Endothelial cell of umbilical vein (primary cell): ENCODE results near the gene HECW1. TPM values are rescaled to one million over a fixed set of nuclear protein-coding genes. Genes with fewer than 3 reads are reported as not detected.

Source experiments
- BruUV-seq: library from RNA; stranded (reverse); fragments of 400-500 nt; replicated peaks from 2 replicates; lab custom pipeline; 2021; lab: Mats Ljungman, UMichigan
- CTCF ChIA-PET: fragments of 300-600, 350-600 bp; sonication (Branson Sonifier 250); formaldehyde crosslinking; loops from one replicate; lab custom pipeline; 2021; ENCODE audit warnings: antibody characterized with exemption, inconsistent platforms; lab: Charles Lee
- POLR2A ChIA-PET: fragments of 300-600, 350-600 bp; sonication (Branson Sonifier 250); formaldehyde crosslinking; loops from one replicate; lab custom pipeline; 2021; ENCODE audit warnings: antibody characterized with exemption, inconsistent platforms; lab: Charles Lee
- DNase-seq: peaks from one replicate; pipeline ENCODE4 v3.0.0-alpha.2; 2011; ENCODE audit warnings: low read depth, low spot score
- FAIRE-seq: peaks from 2 replicates; lab custom pipeline; 2011; peaks lifted over from hg19 to GRCh38; lab: Jason Lieb, UNC
- H2AFZ ChIP-seq: 2 replicates; pipeline ENCODE4 v1.6.0; 2012; ENCODE audit warnings: low read depth, low read length, control low read depth, inconsistent platforms
- H3K27ac ChIP-seq: 2 replicates; pipeline ENCODE4 v1.5.1; 2011; ENCODE audit warnings: low read depth, mild to moderate bottlenecking, control low read depth, low read length, moderate library complexity; ENCODE audit not compliant: insufficient read depth
- H3K27me3 ChIP-seq, 2 experiments: 2 replicates each; pipeline versions ENCODE4 v1.6.0 to v1.6.1; 2011; ENCODE audit warnings: low read length in 2 of 2, mixed read lengths in 1 of 2; ENCODE audit not compliant: control insufficient read depth in 2 of 2, insufficient read depth in 2 of 2
- H3K36me3 ChIP-seq, 2 experiments: 2 replicates in 1 of 2; 3 replicates in 1 of 2; pipeline ENCODE4 v1.5.1; 2011; ENCODE audit warnings: low read length in 2 of 2, mild to moderate bottlenecking in 1 of 2, moderate library complexity in 1 of 2; ENCODE audit not compliant: control insufficient read depth in 2 of 2, insufficient read depth in 2 of 2; ENCODE audit errors: extremely low read depth in 1 of 2
- H3K4me1 ChIP-seq: 3 replicates; pipeline ENCODE4 v1.5.1; 2011; ENCODE audit warnings: mild to moderate bottlenecking, low read length; ENCODE audit not compliant: control insufficient read depth, insufficient read depth; ENCODE audit errors: extremely low read depth
- H3K4me2 ChIP-seq: 2 replicates; pipeline ENCODE4 v1.6.1; 2011; ENCODE audit warnings: low read length, control low read depth, mixed read lengths; ENCODE audit not compliant: insufficient read depth
- H3K4me3 ChIP-seq, 3 experiments: fragments of 200-600 bp in 1 of 3; sonication (generic), shearing (Covaris generic) in 1 of 3; replicated peaks in 1 of 3; 2 replicates each; pipeline ENCODE4 v1.5.1; 2011 to 2016; ENCODE audit warnings: control low read depth in 3 of 3, low read length in 3 of 3, mild to moderate bottlenecking in 2 of 3, inconsistent platforms in 1 of 3, low read depth in 1 of 3, moderate library complexity in 1 of 3; ENCODE audit not compliant: insufficient read depth in 1 of 3
- H3K79me2 ChIP-seq: 2 replicates; pipeline ENCODE4 v1.6.0; 2012; ENCODE audit warnings: low read length, inconsistent platforms; ENCODE audit not compliant: control insufficient read depth, insufficient read depth
- H3K9ac ChIP-seq: replicated peaks from 2 replicates; pipeline ENCODE3; 2011; ENCODE audit warnings: low read length, control low read depth; ENCODE audit not compliant: insufficient read depth; ENCODE audit errors: extremely low read depth
- H3K9me1 ChIP-seq: replicated peaks from 3 replicates; pipeline ENCODE4 v1.6.0; 2011; ENCODE audit warnings: mild to moderate bottlenecking, low read length; ENCODE audit not compliant: control insufficient read depth, insufficient read depth; ENCODE audit errors: extremely low read depth
- H3K9me3 ChIP-seq: replicated peaks from 2 replicates; pipeline ENCODE4 v1.5.1; 2012; ENCODE audit warnings: low read length, inconsistent platforms; ENCODE audit not compliant: control insufficient read depth, insufficient read depth
- H4K20me1 ChIP-seq: replicated peaks from 2 replicates; pipeline ENCODE3; 2011; ENCODE audit warnings: mild to moderate bottlenecking, low read length; ENCODE audit not compliant: control insufficient read depth, insufficient read depth; ENCODE audit errors: extremely low read depth
- CTCF ChIP-seq, 2 donors: IDR thresholded peaks; 1 replicate in 1 of 2; 2 replicates in 1 of 2; pipeline ENCODE4 v1.5.1; 2011; ENCODE audit warnings: low read length in 2 of 2, mild to moderate bottlenecking in 2 of 2, moderate library complexity in 2 of 2, control low read depth in 1 of 2, inconsistent platforms in 1 of 2, low read depth in 1 of 2; ENCODE audit not compliant: insufficient read depth in 1 of 2; ENCODE audit errors: extremely low read depth in 1 of 2
- EZH2 ChIP-seq: IDR thresholded peaks from 2 replicates; pipeline ENCODE4 v1.6.1; 2012; ENCODE audit warnings: borderline replicate concordance, low read depth, mild to moderate bottlenecking, moderate library complexity, low read length, inconsistent platforms; ENCODE audit not compliant: severe bottlenecking
- FOS ChIP-seq: IDR thresholded peaks from 2 replicates; pipeline ENCODE4 v1.6.1; 2011; ENCODE audit warnings: mild to moderate bottlenecking, low read length, moderate library complexity, borderline replicate concordance; ENCODE audit not compliant: insufficient read depth
- GATA2 ChIP-seq: IDR thresholded peaks from 2 replicates; pipeline ENCODE4 v1.7.0; 2011; ENCODE audit warnings: low read depth, mild to moderate bottlenecking, moderate library complexity, mixed read lengths, low read length; ENCODE audit not compliant: insufficient read length, insufficient read depth
- JUN ChIP-seq: IDR thresholded peaks from 2 replicates; pipeline ENCODE4 v1.6.1; 2011; ENCODE audit warnings: borderline replicate concordance, low read depth; ENCODE audit not compliant: insufficient read length, insufficient read depth
- MAX ChIP-seq: IDR thresholded peaks from 2 replicates; pipeline ENCODE4 v1.6.1; 2011; ENCODE audit not compliant: insufficient read depth, insufficient read length
- MYC ChIP-seq: IDR thresholded peaks from one replicate; pipeline ENCODE4 v1.6.1; 2011; ENCODE audit warnings: mild to moderate bottlenecking, low read depth, low read length
- POLR2A ChIP-seq: IDR thresholded peaks from 2 replicates; pipeline ENCODE4 v1.6.1; 2012; ENCODE audit warnings: low read depth, mild to moderate bottlenecking, control low read depth, low read length
- POLR2AphosphoS5 ChIP-seq: IDR thresholded peaks from 2 replicates; pipeline ENCODE4 v1.6.1; 2012; ENCODE audit warnings: low read depth, mild to moderate bottlenecking, control low read depth, low read length, moderate library complexity; ENCODE audit not compliant: insufficient read depth
- dilution Hi-C: fragments of 300-500 bp; cut with MboI; formaldehyde crosslinking; loops from one replicate; pipeline ENCODE4 v1.15.0; 2019; ENCODE audit warnings: low sequenced_read_pairs; ENCODE audit not compliant: extremely low pct_ligation_motif_present
- intact Hi-C: fragments of 100-400 bp; cut with micrococcal nuclease; formaldehyde crosslinking; loops from one replicate; pipeline ENCODE4 v1.10.0; 2022
- polyA plus RNA-seq, 4 experiments: library from polyadenylated mRNA; depleted of rRNA in 3 of 4; stranded (reverse) in 3 of 4; unstranded in 1 of 4; fragments of >200 nt; gene quantifications; 2 replicates each; pipeline versions ENCODE4 v1.2.1 to v1.2.3, GENCODE V29; 2011 to 2012; ENCODE audit warnings: missing spikeins in 1 of 4
- total RNA-seq: library from RNA; stranded (reverse); gene quantifications from 2 replicates; pipeline ENCODE4 v1.2.3, GENCODE V29; 2021

Gene HECW1
- total and polyA plus RNA-seq, 2 donors (not counting 3 experiments of a cell fraction or from before 2014, with no cell fraction given), result not detected

- H3K36me3 ChIP-seq, result no peaks in the 10 kb centered on the region
- H3K9me3 ChIP-seq, result no peaks in the 10 kb centered on the region
- no peaks in the 10 kb centered on the region for H3K9me1 ChIP-seq
- CTCF ChIA-PET, result interaction anchor here (1.5 kb wide), 1 partner anchor 9 kb away, joined by 3 read pairs; no protein-coding TSS in a partner anchor
- intact Hi-C loops (no loop called here), dilution Hi-C loops (no loop called here)
- no peak overlapping the region for H3K9ac ChIP-seq
- no peaks in the 10 kb centered on the region for H4K20me1 ChIP-seq
- H3K27me3 ChIP-seq, result peaks cover 0 to 4% of the 10 kb centered on the region in 2 experiments
- BruUV-seq, result no TSS peak
- FAIRE-seq (no peak), DNase-seq (no peak)
- H3K27ac ChIP-seq, result no peak overlapping the region
- no peaks in the 10 kb centered on the region for H3K4me1 ChIP-seq
- no peaks in the 10 kb centered on the region for H3K79me2 ChIP-seq
- TF ChIP-seq JUN (no peak), POLR2AphosphoS5 (no peak), GATA2 (no peak), FOS (no peak), EZH2 (no peak), MYC (no peak)
- POLR2A ChIA-PET, result no interaction called here
- no peak overlapping the region for H3K4me3 ChIP-seq
- H3K4me2 ChIP-seq, result no peak overlapping the region
- no peak overlapping the region for H2AFZ ChIP-seq
Measured at GRCh38 chr7:43501870-43502269, 389.4 kb downstream of the HECW1 start.

GRCh38 chr7:43502941-43503340 is 390.5 kb downstream of the HECW1 start:
- H4K20me1 ChIP-seq, result no peaks in the 10 kb centered on the region

More at GRCh38 chr7:43502941-43503340, 390.5 kb downstream of the HECW1 start:
- peaks cover 2 to 3% of the 10 kb centered on the region in 2 experiments for H3K27me3 ChIP-seq
- no peaks in the 10 kb centered on the region for H3K79me2 ChIP-seq
- no peak overlapping the region for H3K9ac ChIP-seq
- H3K27ac ChIP-seq, result no peak overlapping the region
- ChIA-PET POLR2A (no interaction called here), CTCF (interaction anchor here (1.5 kb wide), 1 partner anchor 10 kb away, joined by 3 read pairs; no protein-coding TSS in a partner anchor)
- FAIRE-seq, result no peak
- H3K4me3 ChIP-seq, result no peak overlapping the region
- no peaks in the 10 kb centered on the region for H3K4me1 ChIP-seq
- no peaks in the 10 kb centered on the region for H3K36me3 ChIP-seq
- H3K9me1 ChIP-seq, result no peaks in the 10 kb centered on the region
- TF ChIP-seq FOS, result no peak
- no peak for TF ChIP-seq GATA2
- TF ChIP-seq CTCF (IDR thresholded peaks at IDR 0.05; ENCODE audit: extremely low read depth in 1 of 2, insufficient read depth in 1 of 2, low read depth in 1 of 2, low read length in 2 of 2), result no peak
- TF ChIP-seq POLR2A, result no peak
- no peak for TF ChIP-seq MYC
- TF ChIP-seq JUN, result no peak
- TF ChIP-seq POLR2AphosphoS5, result no peak
- TF ChIP-seq MAX, result no peak
- no peak for TF ChIP-seq EZH2
- dilution Hi-C loops (no loop called here), intact Hi-C loops (no loop called here)
- no peak for DNase-seq
- no peak overlapping the region for H2AFZ ChIP-seq
- H3K4me2 ChIP-seq, result no peak overlapping the region
- H3K9me3 ChIP-seq, result no peaks in the 10 kb centered on the region
- BruUV-seq, result no TSS peak
